ENCODE results near the gene ARHGAP22.

Gene ARHGAP22

DNA sequence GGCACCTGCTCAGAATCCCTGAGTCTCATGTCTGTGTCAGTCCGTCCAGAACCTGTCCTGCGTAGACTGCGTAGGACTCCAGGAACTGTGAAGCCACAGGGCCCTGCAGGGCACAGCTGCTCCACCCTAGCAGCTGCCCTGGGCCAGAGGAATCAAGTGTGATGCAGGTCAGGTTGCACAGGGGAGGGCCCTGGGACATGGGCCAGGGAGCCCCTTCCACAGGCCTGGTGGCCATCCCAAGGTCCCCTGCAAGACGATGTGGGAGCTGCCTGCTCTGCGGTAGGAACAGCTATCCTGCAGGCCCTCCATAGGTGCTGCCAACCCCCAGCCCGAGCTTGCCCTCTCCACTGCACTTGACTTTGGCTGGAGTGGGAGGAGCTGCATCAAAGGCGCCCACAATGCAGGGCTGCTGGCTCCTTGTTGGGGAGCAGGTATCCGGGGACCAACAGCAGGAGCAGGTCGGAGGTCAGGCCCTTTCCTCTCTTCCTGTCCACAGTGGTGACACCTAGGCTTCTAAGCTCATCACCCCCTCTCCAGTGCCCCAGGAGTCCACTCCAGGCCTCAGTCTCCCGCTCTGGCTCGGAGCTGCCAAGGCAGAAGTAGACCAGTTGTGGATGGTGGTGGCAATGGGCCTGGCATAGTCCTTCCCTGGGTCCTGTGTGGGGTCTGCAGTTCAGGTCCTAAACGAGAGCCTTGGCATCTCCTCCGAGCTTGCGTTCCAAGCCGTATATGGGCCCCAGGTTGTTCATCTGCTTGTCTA, 149.3 kb downstream of the ARHGAP22 start:
- DNase-seq (ENCODE audit: insufficient read length, low spot score) (no peak), FAIRE-seq (no peak)
- TF ChIP-seq, protein P1, sequence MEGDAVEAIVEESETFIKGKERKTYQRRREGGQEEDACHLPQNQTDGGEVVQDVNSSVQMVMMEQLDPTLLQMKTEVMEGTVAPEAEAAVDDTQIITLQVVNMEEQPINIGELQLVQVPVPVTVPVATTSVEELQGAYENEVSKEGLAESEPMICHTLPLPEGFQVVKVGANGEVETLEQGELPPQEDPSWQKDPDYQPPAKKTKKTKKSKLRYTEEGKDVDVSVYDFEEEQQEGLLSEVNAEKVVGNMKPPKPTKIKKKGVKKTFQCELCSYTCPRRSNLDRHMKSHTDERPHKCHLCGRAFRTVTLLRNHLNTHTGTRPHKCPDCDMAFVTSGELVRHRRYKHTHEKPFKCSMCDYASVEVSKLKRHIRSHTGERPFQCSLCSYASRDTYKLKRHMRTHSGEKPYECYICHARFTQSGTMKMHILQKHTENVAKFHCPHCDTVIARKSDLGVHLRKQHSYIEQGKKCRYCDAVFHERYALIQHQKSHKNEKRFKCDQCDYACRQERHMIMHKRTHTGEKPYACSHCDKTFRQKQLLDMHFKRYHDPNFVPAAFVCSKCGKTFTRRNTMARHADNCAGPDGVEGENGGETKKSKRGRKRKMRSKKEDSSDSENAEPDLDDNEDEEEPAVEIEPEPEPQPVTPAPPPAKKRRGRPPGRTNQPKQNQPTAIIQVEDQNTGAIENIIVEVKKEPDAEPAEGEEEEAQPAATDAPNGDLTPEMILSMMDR (IDR thresholded peaks at IDR 0.05; ENCODE audit: insufficient read depth, missing control alignments) = no peak

DNA sequence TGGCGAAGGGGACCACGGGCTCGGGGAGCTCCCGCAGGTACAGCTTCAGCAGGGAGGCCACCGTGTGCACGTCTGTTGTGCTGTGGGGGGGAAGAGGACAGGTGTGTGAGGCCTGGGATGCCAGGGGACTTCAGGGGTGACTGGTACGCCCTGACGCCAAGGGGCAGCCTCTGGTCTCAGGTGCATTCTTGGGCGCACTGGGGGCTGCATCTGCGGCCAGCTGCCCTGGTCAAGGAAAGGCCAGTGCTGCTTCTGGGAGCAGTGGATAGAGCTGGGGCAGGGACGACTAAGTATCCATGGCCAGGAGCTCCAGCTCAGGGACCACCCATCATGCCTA, 149.8 kb downstream of the ARHGAP22 start:
- DNase-seq (ENCODE audit: insufficient read length, low spot score) (no peak), FAIRE-seq (no peak)
- TF ChIP-seq, protein P1 (IDR thresholded peaks at IDR 0.05; ENCODE audit: insufficient read depth, missing control alignments) = no peak

DNA sequence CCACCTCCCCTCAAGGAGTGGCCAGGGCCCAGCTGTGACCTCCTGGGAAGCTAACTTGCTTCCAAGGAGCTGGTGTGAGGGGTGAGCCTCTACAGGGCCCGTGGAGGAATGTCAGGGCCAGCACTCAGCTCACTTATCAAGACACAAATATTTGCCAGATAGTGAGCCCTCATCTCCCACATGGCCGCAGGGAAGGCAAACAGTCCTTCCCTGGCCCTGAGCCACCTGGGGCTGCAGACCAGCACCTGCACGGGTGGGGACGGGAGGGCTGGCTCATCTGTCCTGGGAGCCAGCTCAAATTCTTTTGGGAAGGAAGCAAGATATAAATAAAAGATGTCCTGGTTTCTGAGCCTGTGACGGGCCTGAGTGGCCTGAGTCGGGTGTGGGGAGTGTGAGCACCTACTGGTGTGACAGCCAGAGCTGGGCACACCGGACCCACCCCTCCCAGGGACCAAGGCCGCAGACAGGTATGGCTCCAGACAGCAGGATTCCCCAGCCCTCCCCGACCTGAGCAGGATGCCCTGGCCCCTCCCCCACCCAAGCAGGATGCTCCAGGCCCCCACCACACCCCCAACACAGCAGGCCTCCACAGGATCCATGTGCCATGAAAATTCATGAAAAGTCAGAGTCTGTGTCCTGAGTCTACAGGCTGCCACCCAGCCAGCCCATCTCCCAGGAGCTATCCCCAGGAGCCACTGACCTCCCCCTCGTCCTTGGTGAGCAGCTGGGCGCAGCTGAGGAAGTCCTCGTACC, 150.4 kb downstream of the ARHGAP22 start:
- TF ChIP-seq, protein P1 (IDR thresholded peaks at IDR 0.05; ENCODE audit: insufficient read depth, missing control alignments) = no peak
- no peak for FAIRE-seq

GRCh38 chr10:48453451-48454301, 151.2 kb downstream of the ARHGAP22 start:
- TF ChIP-seq, protein P1 (IDR thresholded peaks at IDR 0.05; ENCODE audit: insufficient read depth, missing control alignments) = no peak
- DNase-seq (ENCODE audit: insufficient read length, low spot score) = no peak
- FAIRE-seq = no peak

More for the DNA sequence above, 150.4 kb downstream of the ARHGAP22 start:
- DNase-seq (ENCODE audit: insufficient read length, low spot score) = no peak

DNA sequence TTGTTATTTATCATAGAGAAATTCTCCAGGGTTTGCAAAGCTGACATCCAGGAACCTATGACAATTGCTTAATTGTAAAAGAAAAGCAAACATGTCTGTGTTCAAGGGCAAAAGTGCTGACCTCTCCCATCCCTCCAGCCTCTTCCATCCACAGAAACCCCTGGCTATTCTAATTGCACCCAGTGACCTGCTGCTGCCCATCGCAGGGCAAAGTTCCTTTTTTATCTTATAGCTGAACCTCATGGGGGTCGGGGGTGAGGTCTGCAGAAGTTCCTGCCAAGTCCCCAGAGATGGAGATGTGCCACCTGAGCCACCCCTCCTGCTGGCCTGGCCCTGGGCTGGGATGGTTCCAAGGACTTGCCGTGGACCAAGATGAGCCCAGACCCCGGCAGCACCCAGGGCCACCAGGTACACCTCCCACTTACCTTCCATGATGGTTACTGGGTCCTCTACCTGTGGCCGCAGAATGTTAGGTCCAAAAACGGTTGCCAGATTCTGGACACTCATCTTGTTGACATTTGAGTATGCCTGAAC, 151.9 kb downstream of the ARHGAP22 start:
- FAIRE-seq (no peak), DNase-seq (ENCODE audit: insufficient read length, low spot score) (no peak)
- TF ChIP-seq, protein P1 (IDR thresholded peaks at IDR 0.05; ENCODE audit: insufficient read depth, missing control alignments) = no peak

DNA sequence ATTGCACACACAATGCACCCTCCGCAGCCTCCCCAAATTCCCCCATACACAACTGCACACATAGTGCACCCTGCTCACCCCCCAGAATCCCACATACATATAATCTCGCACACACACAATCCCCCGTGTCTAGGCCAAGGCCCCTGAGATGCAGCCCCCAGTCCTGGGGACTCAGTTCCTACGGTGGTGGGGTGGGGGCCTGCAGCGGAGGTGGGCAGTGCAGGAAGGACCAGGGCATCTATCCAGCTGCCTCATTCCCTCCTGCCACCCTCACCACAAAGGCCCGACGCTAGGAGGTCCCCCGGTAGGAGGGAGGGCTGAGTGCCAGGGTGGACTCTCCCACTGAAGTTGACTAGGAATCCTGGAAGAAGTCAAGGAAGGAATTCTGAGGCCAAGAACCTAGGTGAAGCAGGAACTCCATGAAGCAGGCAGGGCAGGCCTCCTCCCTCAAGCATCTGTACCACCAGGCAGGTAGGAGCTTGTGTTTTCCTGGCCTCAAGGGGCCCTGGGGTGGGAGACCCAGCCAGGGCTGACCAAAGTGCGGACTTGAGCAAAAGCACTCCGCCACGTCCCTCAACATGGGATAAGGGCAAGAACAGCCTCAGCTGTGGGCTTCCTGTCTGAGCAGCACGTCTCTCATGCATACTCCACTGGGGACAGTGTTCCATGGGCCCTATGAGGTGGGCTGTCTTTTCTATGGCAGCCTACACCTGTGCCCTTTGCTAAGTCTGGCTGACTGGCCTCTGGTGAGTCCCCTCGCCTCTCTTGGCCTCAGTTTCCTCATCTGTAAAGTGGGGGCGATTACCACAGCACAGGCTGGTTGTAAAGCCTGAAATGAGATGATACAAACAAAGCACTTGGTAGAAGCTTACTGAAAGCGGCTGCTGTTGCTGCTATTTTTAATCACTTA, 152.6 kb downstream of the ARHGAP22 start:
- TF ChIP-seq, protein P1 (IDR thresholded peaks at IDR 0.05; ENCODE audit: insufficient read depth, missing control alignments) = no peak
- DNase-seq (ENCODE audit: insufficient read length, low spot score) (no peak), FAIRE-seq (no peak)

Data from D721Med (cell line).